ENCODE measurements around the gene DIP2A. TPM values are rescaled to one million over a fixed set of nuclear protein-coding genes. Genes with fewer than 3 reads are reported as not detected.
A peak's percentile ranks its signal among the peaks of the same experiment; 100 is the strongest.

Gene DIP2A
- total and polyA plus RNA-seq, 7 donors = 7.3 to 12.2 (median 11.0) TPM

DNA sequence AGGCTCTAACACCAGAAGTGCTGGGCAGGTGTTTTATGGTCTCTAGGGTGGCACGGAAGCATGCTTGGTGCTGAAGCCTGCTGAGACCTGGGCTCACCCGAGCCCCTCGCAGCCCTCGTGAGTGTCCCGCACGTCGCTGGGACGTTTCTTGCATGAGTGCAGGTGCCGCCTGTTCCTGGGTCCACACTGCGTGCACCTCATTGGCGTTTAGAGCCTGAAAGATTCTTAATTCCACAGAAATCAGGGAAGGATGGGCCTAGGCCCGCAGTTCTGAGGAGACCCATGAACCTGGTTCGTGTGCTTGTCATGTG lies 43.8 kb upstream of the DIP2A start:
- WGBS, 3 donors = 96% methylated on average over 13 of the region's 13 CpGs
- Histone ChIP-seq H3K9me3 (no peaks in the 10 kb centered on the region), H3K36me3 (ENCODE audit: insufficient read depth in 1 of 2, low read depth in 1 of 2) (peaks cover 22 to 93% of the 10 kb centered on the region in 2 donors), H3K4me3 (no peak overlapping the region), H3K4me1 (no peaks in the 10 kb centered on the region), H3K27ac (no peak overlapping the region), H3K27me3 (ENCODE audit: insufficient read depth in 3 of 3, low read length in 2 of 3) (no peaks in the 10 kb centered on the region)
- intact Hi-C loops (cut with DNase I) = no loop called here
- TF ChIP-seq CTCF (IDR thresholded peaks at IDR 0.05) = no peak
- DNase-seq (peak; percentile 9 to 32), ATAC-seq (peak in 2 of 4 donors; percentile 1 to 7)

- WGBS, 3 donors = 86 to 95% (median 88%) methylated on average over 18 to 20 of the region's 20 CpGs
- Histone ChIP-seq H3K27ac (no peak overlapping the region), H3K27me3 (ENCODE audit: insufficient read depth in 3 of 3, low read length in 2 of 3) (no peaks in the 10 kb centered on the region), H3K4me3 (no peak overlapping the region), H3K9me3 (no peaks in the 10 kb centered on the region), H3K4me1 (no peaks in the 10 kb centered on the region), H3K36me3 (ENCODE audit: insufficient read depth in 1 of 2, low read depth in 1 of 2) (peaks cover 19 to 93% of the 10 kb centered on the region in 2 donors)
- no peak for TF ChIP-seq CTCF (IDR thresholded peaks at IDR 0.05)
- intact Hi-C loops (cut with DNase I) = no loop called here
- DNase-seq = peak; percentile 11 to 53
- peak; percentile 3 to 14 (median 8) for ATAC-seq
Measured at GRCh38 chr21:46416551-46416950, 42.1 kb upstream of the DIP2A start.

DNA sequence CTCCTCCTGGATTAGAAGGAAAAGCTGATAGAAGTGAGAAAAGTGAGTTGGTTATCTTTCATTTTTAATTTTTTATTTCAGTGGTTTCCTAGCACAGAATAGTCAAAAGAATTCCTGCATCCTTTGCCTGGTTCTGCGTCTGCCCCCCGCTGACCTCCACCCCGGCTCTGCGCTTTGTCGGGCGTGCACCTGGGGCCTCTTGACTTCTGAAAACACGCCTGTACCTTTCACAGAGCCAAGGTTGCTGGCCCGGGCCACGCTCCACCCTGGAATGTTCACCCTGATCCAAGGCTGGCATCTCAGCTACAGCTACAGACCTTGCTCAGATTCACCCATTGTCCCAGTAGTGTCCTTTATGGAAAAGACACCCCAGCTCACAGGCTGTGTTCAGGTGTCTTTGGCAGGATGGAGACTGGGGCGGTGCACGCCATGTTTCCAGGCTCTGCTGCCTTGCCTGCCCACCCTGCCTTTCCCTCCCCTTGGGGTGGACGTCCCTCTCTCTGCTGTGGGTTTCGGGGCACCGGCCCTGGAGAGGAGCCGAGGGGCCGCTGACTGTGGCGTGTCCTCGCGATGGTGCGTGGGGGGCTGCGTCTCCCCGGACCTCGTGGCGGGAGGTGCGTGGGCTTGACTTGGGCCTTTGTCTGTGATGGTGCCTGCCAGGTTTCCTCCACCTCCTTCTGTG lies 40.3 kb upstream of the DIP2A start:
- intact Hi-C loops (cut with DNase I) = no loop called here
- 75 to 80% (median 78%) methylated on average over 16 to 25 of the region's 25 CpGs for WGBS, 3 donors
- peak; percentile 10 to 51 for DNase-seq

DNA sequence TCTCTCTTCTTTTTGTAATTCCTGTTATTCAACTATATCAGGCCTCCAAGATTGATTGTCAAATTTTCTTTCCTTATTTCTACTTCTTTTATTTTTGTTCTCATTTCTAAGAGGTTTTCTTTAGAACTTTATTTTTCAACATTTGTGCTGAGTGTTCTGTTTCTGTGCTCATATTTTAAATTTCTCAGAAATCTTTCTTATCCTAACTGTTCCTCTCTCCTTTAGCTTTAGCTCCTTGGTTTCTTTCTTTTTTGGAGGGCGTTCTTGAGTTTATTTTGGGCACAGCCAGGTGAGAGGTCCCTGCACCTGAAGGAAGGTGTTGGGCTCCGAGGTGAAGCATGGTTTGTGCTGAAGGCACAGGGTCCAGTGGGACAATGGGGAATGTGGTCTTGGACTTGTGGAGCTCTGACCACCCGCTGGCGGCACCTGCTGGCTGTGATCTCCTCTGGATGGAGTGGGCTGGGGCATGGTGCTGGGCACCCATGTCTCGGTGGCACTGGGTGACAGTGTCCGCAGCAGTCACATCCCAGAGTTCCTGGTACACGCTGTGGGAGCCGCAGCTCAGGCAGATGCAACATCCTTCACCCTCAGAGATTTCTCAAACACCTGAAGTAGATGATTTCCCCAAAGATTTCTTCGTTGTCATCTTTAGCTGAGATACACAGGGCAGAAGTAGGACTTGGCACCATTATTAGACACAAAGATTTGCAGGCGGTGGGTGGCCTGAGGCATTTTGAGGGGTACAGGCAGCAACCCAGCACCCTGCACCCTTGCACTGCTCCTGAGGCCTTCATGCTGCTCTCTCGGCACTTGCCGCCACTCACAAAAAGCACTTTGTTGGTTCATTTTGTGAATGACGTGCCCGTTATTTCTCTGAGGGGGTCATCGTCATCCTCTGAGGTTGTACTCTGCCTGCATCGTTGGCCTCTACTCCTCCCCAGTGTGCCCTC lies 38.2 kb upstream of the DIP2A start:
- 90 to 93% (median 91%) methylated on average over 16 of the region's 16 CpGs for WGBS, 3 donors
- intact Hi-C loops (cut with DNase I) = loop anchor here in 1 of 2 donors (10.0 kb wide), 1 partner anchor 176 kb away; no protein-coding TSS in a partner anchor
- H3K9me3 ChIP-seq = no peaks in the 10 kb centered on the region
- no peaks in the 10 kb centered on the region for H3K27me3 ChIP-seq (ENCODE audit: insufficient read depth in 3 of 3, low read length in 2 of 3)
- no peak overlapping the region for H3K4me3 ChIP-seq
- TF ChIP-seq CTCF (IDR thresholded peaks at IDR 0.05) = no peak
- DNase-seq (peak; percentile 12 to 50), ATAC-seq (no peak)
- H3K4me1 ChIP-seq = no peaks in the 10 kb centered on the region
- H3K27ac ChIP-seq = no peak overlapping the region
- peaks cover 18 to 95% of the 10 kb centered on the region in 2 donors for H3K36me3 ChIP-seq (ENCODE audit: insufficient read depth in 1 of 2, low read depth in 1 of 2)

More for the DNA sequence above, 40.3 kb upstream of the DIP2A start:
- no peaks in the 10 kb centered on the region for H3K4me1 ChIP-seq
- no peak overlapping the region for H3K4me3 ChIP-seq
- no peaks in the 10 kb centered on the region for H3K9me3 ChIP-seq
- H3K27me3 ChIP-seq (ENCODE audit: insufficient read depth in 3 of 3, low read length in 2 of 3) = no peaks in the 10 kb centered on the region
- peaks cover 18 to 96% of the 10 kb centered on the region in 2 donors for H3K36me3 ChIP-seq (ENCODE audit: insufficient read depth in 1 of 2, low read depth in 1 of 2)
- no peak overlapping the region for H3K27ac ChIP-seq
- ATAC-seq = peak in 1 of 4 donors; percentile 6
- TF ChIP-seq CTCF (IDR thresholded peaks at IDR 0.05) = no peak
